Stimulated activated CD4-positive, alpha-beta T cell treated with anti-CD3 and anti-CD28 coated beads, Interleukin-15, amount 100 ng/mL, for 1 hour (primary cell): Measurements from ENCODE around the gene CGGBP1.

Source experiments
- DNase-seq, 2 donors: peaks; one replicate each; pipeline ENCODE4 v3.0.0-alpha.2; 2020; ENCODE audit warnings: low read depth in 1 of 2, low spot score in 1 of 2

CGGBP1 gene, protein sequence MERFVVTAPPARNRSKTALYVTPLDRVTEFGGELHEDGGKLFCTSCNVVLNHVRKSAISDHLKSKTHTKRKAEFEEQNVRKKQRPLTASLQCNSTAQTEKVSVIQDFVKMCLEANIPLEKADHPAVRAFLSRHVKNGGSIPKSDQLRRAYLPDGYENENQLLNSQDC

DNA sequence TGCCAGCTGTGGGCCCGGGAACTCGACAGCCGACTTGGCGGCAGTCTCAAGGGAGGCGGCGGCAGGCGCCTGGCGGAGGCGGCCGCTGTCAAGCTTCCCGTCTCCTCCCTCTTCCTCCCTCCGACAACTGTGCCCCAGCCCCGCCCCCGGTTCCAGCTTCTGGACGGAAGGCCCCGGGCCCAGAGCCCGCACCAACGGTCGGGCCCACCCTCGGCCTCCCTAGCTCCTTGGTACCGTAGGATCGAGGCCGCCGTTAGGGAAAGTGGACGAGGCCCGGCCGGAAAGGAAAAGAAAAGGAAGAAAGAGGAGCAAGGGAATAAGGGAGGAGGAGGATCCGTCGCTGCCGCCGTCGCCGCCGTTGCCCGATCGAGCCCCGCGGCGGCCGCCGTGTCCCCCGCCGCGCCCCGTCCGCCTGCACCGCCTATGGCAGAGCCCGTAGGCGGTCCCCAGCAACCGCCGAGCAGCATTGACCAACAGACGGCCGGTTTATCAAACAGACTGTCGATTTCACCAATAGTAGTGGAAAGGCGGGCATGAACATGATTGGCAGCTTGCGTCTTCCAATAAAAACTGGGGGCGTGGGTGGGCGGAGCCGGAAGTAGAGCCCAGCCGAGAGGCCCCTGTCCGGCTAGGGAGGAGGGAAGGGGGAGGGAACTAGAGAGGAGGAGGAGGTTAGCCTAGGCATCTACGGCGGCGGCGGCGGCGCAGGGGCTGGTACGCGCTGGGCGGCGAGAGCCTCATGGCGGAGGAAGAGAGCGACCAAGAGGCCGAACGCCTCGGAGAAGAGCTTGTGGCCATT is at the start of gene CGGBP1, which contains the start of gene ZNF654:
CGGBP1 (minus strand) TSS at position 425 of the 799 bp plus-strand sequence. CDS start 3,029 bp downstream, outside the sequence.
ZNF654 (plus strand) TSS at position 675 of the 799 bp plus-strand sequence; CDS start at position 740, 65 bp downstream.
- peak; percentile 97 for DNase-seq

DNA sequence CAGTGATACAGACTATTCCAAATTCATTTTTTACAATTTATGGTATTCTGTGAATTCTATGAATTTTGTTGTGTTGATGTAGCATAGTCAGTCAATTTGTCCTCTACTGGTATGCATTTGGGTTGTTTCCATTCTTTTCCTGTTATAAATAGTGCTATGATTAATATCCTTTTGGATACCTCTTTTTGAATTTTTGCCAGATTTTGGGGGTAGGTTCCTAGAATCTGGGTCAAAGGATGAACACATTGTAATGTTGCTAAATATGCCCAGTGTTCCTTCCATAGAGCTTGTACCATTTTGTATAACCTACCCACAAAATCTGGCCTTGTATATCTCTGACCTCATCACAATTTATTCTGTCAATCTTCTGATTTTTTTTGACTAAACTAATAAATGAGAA is 46.5 kb upstream of the CGGBP1 start:
- DNase-seq: no peak

DNA sequence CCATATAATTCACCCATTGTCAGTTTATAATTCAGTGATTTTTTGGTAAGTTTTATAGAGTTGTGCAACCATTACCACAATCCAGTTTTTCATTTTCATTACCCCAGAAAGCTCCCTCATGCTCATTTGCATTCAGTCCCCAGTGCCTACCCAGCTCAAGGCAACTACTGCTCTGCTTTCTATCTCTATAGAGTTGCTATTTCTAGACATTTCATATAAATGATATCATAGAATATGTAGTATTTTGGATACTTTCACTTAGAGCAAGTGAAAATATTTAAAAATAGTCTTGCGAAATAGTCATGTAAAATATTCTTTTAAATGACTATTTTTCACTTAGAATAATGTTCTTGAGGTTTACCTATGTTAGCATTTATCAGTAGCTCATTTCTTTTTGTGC is 42.3 kb upstream of the CGGBP1 start:
- DNase-seq: no peak

DNA sequence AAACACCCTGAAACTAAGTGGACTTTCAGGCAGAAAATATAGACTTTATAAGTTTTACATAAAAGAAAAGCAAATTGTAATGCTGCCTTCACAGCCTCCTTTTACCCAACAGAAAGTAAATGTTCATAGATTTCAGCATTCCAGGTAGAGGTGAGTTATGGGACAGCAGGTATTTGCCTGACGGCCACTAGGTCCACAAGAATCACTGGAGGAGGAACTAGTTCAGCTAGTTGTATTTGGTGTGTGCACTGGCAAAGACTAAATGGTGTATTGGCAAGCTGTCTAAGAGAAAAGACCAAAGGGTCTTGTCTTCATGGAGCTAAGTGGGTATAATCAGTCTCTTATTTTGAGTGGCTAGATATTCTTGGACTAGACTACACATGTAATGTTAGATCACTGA is 34.5 kb upstream of the CGGBP1 start:
- DNase-seq: no peak

DNA sequence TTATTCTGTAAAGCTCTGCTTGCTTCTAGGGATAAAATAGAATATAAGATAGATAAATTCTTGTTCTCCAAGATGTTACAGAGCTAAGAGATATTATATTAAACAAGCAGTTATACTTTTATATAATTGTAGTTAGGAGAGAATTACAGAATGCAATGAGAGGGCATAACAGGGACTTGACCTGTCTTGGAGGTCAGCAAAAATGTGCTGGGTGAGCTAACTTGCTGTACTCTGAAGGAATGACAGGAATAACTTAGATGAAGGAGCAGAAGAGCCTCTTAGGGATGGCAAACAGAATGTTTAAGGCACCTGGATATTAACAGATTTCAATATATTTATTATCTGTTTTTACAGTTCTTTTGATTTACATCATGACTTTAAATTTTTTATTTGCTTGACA is 33.5 kb upstream of the CGGBP1 start:
- DNase-seq: no peak

DNA sequence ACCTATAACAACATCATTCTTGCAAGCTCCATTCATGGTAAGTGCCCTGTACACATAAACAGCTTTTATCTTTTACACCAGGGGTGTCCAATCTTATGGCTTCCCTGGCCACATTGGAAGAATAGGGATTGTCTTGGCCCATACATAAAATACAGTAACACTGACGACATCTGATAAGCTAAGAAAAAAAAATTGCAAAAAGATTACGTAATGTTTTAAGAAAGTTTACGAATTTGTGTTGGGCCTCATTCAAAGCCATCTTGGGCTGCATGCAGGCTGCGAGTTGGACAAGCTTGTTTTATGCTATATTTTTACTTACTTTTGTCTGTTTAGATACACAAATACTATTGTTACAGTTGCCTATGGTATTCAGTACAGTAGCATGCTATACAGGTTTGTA is 31.9 kb upstream of the CGGBP1 start:
- no peak for DNase-seq

DNA sequence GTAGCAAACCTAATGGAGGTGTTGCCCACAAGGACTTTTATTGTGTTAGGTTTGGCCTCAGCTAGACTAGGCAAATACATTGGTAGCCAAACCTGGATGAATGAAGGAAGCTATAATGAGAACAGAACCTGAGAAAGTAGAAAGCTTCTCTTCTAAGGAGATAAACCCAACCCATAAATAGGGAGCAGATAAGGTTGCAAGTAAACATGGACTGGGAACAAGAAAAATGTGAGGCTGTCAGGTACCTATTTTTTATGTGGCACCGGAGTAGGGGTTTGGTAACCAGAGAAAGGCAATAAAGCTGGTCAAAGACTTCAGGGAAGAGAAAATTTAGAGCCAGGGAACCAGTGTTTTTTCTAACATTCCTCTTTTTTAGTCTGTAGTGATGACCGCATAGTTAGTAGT is 25.3 kb upstream of the CGGBP1 start:
- DNase-seq: no peak

DNA sequence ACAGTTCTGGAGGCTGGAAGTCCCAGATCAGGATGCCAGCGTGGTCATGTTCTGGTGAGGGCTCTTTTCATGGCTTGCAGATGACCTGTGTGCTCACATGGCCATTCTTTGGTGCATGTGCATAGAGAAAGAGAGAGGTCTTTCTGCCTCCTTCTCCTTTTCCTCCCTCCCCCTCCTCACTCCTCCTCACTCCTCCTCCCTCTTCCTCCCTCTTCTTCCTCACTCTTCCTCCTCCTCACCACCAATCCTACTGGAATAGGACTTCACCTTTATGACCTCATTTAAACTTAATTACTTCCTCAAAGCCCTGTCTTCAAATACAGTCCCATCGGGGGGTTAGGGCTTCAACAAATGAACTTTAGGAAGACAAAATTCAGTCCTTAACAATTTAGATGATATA is 24.0 kb upstream of the CGGBP1 start:
- DNase-seq: no peak

DNA sequence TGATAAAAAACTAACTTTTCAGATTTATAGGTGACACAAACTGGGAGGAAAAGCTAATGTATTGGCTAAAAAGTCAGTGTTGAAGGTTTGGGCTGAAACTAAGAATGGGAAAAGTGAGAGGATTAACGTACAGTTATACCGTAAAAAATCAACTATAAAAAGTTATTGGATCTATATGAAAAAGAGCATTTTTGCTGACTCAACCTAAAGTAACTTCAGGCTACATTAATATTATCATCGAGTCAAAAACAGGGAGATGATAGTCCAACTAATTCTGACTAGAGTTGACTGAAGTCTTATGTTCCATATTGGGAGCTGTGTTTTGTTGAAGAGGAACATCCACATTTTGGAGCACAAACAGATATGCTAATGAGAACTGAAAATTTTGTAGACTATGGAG is 20.1 kb upstream of the CGGBP1 start:
- DNase-seq: no peak

DNA sequence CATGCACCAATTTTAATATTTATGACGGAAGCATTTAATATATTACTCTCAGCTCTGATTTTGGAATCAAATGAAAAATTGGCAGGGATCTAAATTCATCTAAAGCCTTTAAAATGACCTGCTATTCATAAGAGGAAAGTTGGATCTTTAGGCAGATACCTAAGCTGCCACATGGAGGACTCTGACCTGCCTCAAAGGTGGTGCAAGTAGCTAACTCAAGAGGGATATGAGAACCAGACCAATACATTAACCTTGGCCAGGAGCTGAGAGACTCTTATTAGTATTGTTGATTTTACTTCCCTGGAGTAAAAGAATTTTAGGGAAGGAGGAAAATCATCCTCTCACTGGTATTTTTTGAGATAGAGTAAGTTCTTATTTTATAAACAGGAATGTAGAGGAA is 17.9 kb upstream of the CGGBP1 start:
- DNase-seq: no peak

DNA sequence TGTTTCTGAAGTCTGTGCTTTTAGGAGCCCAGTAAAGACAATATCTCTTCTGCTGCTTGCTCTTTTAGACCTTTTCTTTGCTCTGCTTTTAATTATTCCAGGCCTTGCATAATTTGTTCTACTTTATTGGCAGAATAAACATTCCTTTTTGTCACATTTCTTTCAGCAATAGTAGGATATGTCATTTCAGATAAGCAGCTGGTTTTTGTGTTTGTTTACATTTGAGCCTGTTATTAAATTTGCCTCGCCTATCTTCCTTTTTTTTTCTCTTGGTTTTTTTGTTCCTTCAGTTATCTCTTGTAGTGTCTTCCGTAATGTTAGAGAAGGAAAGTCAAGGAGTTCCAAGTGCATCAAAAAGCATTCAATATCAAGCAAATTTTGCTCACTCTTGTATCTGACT is 16.7 kb upstream of the CGGBP1 start:
- no peak for DNase-seq

DNA sequence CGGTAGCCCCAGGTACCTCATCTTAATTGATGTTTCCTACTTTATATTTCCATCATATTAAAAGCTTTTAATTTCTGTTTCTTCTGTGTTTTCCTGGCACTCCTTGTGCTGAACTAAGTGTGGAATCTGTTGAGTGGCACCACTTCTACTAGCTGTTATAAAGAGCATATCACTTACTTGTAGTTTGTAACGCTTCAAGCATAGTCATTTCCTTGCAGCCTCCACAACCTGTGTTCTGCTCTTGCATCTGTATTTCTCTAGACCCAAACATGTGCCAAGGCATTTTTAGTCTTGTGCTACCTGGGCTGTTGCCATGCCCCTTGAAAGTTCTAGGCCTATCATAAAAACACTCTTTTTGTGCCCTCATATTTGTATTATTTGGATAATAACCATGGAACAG is 16.3 kb upstream of the CGGBP1 start:
- DNase-seq: no peak

DNA sequence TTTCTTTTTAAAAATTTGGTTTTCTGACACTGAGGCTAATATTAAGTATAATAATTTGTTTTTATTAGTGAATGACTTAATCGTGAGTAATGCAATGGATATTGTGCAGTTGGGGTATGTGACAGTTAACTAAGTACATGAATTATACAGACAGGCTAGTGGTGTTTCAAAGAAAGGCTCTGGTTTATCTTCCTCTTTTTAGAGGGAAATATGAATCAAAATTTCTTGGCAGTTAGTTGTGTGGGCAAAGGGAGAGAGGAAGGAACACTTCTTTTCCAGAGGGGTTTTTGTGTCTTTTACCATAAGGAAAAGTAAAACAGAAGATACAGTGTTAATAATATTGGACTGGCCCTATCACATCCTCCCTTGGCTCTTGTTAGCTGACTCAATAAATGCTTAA is 2.9 kb upstream of the CGGBP1 start:
- no peak for DNase-seq

DNA sequence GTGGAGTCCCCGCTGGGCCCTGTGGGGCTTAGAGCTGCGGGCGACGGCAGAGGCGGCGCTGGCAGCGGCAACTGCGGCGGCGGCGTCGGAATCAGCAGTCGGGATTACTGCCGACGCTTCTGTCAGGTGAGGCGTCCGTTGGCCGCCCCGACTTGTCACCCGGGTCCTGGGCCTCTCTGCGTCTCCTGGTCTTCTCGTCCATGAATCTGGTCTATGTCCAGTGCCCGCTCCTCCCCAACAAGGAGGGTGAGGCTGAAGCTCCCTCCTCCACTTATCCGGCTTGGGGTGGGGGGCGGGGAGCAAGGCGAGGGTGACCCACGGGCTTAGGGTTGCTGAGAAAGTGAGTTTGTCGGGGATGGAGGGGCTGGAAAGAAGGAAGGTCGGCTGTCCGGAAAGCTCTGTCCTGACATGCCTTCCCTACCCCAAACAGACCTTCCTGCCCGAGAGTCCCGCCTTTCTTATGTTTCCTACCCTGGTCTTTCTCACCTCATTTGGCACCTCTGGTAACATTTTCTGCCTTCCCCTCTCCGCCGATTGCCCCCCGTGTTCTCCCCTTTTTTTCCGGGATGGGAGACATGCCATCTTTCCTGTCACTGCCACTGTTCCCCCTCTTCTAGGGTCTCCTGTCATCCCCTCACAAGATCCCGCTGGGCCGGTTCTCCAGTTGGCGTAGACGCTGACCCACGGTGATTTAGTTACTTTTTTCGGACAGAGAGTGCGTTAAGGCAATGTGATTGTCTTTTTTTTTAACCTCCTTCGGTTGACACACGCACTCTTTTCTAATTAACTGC is 770 bp upstream of the CGGBP1 start:
- DNase-seq: no peak

DNA sequence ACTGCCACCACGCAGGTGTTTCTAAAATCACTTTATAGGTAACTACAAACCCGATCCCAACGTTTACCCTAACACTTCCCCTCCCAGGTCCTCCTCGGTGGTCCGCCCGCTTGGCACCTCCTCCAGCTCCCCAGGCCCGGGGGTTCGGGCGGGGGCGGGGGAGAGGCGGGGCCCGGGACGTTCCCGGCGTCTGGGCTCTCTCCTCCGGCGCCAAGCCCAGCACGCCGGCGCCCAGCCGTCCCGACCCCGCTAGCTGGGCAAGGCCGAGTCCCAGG is 562 bp downstream of the CGGBP1 start:
- DNase-seq: no peak

DNA sequence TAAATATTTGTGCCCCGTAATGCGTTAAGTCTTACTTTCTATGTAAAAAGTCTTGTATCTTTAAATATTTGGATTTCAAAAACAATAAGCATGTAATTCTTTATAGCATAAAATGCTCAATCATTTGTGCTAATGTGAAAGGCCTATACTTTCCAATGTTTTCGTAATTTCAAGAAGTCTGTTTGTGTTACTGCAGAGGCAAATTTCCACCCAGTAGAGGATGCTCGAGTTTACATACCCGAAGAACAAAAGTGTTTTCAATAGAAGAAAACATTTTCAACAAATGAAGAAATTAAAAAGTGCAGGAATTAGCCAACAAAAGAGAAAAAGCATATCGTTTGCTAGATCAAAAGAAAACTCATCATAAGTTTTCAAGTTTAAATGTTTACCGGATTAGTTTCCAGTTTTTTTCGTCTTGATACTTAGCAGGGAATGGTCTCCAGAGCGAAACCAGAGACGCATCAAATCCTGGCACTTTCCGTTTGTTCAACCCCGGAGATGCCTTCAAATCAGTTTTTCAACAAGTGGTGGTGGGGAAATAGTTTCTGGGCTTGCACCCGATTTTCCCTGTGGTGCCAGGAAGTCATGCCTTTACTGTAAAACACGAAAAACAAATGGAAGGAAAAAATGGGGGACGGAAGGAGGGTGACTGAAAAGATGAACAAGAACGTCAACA is 1.0 kb downstream of the CGGBP1 start:
- no peak for DNase-seq

DNA sequence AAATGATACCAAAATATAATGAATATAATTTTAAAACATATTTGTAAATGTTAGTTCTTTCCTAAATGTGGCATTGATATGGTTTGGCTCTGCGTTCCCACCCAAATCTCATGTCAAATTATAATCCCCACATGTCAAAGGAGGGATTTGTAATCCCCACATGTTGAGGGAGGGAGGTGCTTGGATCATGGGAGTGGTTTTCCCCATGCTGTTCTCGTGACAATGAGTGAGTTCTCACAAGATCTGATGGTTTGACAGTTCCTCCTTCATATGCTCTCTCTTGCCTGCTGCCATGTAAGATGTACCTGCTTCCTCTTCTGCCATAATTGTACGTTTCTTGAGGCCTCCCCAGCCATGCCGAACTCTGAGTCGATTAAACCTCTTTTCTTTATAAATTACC is 12.0 kb downstream of the CGGBP1 start:
- DNase-seq: no peak

DNA sequence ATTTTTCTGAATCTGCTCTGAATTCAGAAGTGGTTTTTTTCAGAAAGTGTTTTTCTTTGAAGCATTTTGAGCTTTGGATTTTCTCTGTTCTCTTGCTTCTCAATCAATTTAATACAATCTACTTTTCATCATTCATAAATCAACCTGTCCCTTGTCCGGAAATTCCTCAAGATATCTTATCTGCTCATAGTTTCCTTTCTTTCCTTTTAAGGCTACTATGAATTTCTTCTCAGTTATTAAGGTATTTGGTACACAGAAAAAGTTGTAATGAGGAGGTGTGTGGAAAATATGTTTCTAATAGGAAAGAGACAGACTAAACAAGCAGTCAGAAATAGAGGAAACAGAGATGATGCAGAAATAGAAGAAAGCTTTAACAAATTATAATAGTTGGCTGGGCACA is 14.4 kb downstream of the CGGBP1 start:
- DNase-seq: no peak

DNA sequence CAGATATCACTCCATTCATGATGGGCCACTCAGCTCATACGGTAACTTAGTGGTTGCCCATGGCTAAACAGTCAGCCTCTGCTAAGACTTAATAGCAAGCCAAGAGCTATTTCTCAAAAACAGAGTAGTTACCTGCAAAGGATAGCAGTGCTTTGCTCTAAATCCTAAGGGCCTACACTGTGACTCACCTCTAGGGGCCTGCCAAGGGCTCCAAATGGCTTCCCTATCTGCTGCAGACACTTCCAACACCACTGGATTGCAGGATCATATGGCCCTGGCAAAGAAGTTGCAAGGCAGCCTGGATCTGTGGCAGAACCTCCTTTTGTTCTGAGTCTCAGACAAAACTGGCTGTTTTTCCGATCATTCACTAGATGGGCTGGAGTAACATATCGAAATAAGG is 17.8 kb downstream of the CGGBP1 start:
- no peak for DNase-seq

DNA sequence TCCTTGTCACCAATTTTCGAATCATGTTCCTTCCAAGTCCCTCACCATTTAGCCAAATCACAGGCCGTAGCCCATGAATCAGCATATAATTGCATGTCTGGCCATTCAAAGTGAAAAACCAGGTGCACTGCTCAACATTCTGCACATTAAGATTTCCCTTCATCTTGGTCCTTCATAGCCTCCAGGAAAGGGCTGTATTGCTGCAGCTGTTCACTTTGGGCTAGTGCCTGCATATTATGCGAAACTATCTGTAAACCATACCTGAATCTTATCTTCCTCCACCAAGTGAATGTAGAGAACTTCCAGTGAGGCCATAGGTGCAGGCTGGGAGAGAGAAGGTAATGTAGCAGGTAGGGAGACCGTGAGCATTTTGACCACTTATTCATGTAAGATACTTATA is 18.3 kb downstream of the CGGBP1 start:
- no peak for DNase-seq

DNA sequence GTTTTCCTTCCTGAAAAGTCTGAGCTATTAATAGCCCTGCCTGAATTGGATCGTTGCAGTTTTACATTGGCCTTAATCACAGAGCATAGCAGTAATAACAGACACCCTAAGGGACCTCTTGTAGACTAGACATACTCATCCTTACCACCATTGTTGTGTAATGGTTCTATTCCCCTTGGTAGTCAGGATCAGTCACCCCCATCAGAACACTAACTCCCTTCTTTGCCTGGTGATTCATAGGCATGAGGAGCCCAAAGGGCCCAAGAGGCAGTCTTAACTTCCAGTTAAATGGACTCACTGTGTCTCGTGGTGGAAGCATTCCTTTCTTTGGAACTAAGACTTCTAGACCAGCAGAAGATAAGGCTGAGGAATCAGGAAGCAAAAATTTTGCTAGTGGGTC is 20.2 kb downstream of the CGGBP1 start:
- DNase-seq: no peak

DNA sequence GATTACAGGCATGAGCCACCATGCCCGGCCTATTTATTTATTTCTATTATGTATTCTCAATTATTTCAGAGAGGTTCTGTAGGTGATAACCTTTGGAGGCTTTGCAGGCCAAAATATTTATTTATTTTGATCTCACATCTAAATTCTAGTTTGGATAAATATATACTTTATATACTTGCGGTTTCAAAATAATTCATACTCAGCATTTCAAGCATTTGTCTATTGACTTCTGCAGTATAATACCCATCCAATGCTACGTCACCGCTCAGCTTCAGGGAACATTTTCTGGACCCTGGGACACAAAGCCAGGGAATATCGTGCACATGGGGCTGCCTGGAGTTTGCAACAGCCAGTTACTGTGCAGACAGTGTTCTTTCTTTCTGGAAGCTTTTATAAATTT is 22.6 kb downstream of the CGGBP1 start:
- no peak for DNase-seq
